Keratinocyte (primary cell): ENCODE results near the gene LMBR1L. TPM values are rescaled to one million over a fixed set of nuclear protein-coding genes. Genes with fewer than 3 reads are reported as not detected.

Experiments used
- DNase-seq: peaks from one replicate; pipeline ENCODE4 v3.0.0-alpha.2; 2011; ENCODE audit warnings: low read depth, missing footprints, low spot score
- FAIRE-seq: peaks from 2 replicates; lab custom pipeline; 2011; peaks lifted over from hg19 to GRCh38; lab: Jason Lieb, UNC
- H2AFZ ChIP-seq: 2 replicates; pipeline ENCODE4 v1.6.0; 2012; ENCODE audit warnings: low read length, control low read depth, inconsistent platforms; ENCODE audit not compliant: control insufficient read depth
- H3K27ac ChIP-seq: 2 replicates; pipeline ENCODE4 v1.5.1; 2011; ENCODE audit warnings: low read length; ENCODE audit not compliant: control insufficient read depth, insufficient read depth
- H3K27me3 ChIP-seq: 3 replicates; pipeline ENCODE4 v1.6.0; 2011; ENCODE audit warnings: low read length; ENCODE audit not compliant: control insufficient read depth, insufficient read depth; ENCODE audit errors: extremely low read depth
- H3K36me3 ChIP-seq, 2 experiments: 2 replicates in 1 of 2; 3 replicates in 1 of 2; pipeline ENCODE4 v1.5.1; 2011; ENCODE audit warnings: low read length in 2 of 2, mild to moderate bottlenecking in 1 of 2; ENCODE audit not compliant: control insufficient read depth in 2 of 2, insufficient read depth in 2 of 2; ENCODE audit errors: extremely low read depth in 1 of 2
- H3K4me1 ChIP-seq: 3 replicates; pipeline ENCODE4 v1.5.1; 2011; ENCODE audit warnings: low read length; ENCODE audit not compliant: control insufficient read depth, insufficient read depth; ENCODE audit errors: extremely low read depth
- H3K4me2 ChIP-seq: 3 replicates; pipeline ENCODE4 v1.6.0; 2011; ENCODE audit warnings: low read depth, low read length; ENCODE audit not compliant: control insufficient read depth, insufficient read depth; ENCODE audit errors: extremely low read depth
- H3K4me3 ChIP-seq, 3 experiments: fragments of 200-600 bp in 1 of 3; sonication (generic) in 1 of 3; 2 replicates in 2 of 3; 3 replicates in 1 of 3; pipeline ENCODE4 v1.5.1; 2011 to 2016; ENCODE audit warnings: low read length in 3 of 3, mild to moderate bottlenecking in 3 of 3, control low read depth in 2 of 3, inconsistent platforms in 1 of 3, low read depth in 1 of 3, mixed read lengths in 1 of 3, mixed run types in 1 of 3, moderate library complexity in 1 of 3; ENCODE audit not compliant: control insufficient read depth in 2 of 3, insufficient read depth in 2 of 3; ENCODE audit errors: extremely low read depth in 1 of 3
- H3K79me2 ChIP-seq: 2 replicates; pipeline ENCODE4 v1.6.0; 2012; ENCODE audit warnings: low read length; ENCODE audit not compliant: control insufficient read depth, insufficient read depth
- H3K9ac ChIP-seq: 3 replicates; pipeline ENCODE4 v1.6.0; 2011; ENCODE audit warnings: low read length; ENCODE audit not compliant: control insufficient read depth, insufficient read depth; ENCODE audit errors: extremely low read depth
- H3K9me1 ChIP-seq: 3 replicates; pipeline ENCODE4 v1.6.0; 2011; ENCODE audit warnings: low read length; ENCODE audit not compliant: control insufficient read depth, insufficient read depth; ENCODE audit errors: extremely low read depth
- H3K9me3 ChIP-seq: 2 replicates; pipeline ENCODE4 v1.5.1; 2012; ENCODE audit warnings: low read depth, low read length; ENCODE audit not compliant: control insufficient read depth
- H4K20me1 ChIP-seq: 3 replicates; pipeline ENCODE4 v1.6.0; 2011; ENCODE audit warnings: low read length; ENCODE audit not compliant: control insufficient read depth, insufficient read depth; ENCODE audit errors: extremely low read depth
- CTCF ChIP-seq, 3 experiments: IDR thresholded peaks in 1 of 3; conservative IDR thresholded peaks in 1 of 3; optimal IDR thresholded peaks in 1 of 3; 2 replicates in 2 of 3; 3 replicates in 1 of 3; pipeline versions ENCODE3 to v1.5.1; 2011; ENCODE audit warnings: low read length in 3 of 3, mild to moderate bottlenecking in 3 of 3, moderate library complexity in 2 of 3, control low read depth in 1 of 3, inconsistent platforms in 1 of 3; ENCODE audit not compliant: insufficient read depth in 2 of 3; ENCODE audit errors: extremely low read depth in 1 of 3
- EZH2 ChIP-seq: IDR thresholded peaks from one replicate; pipeline ENCODE4 v1.6.1; 2012; ENCODE audit warnings: inconsistent platforms, mild to moderate bottlenecking, low read length, moderate library complexity
- dilution Hi-C: fragments of 300-500 bp; cut with MboI; formaldehyde crosslinking; loops from one replicate; pipeline ENCODE4 v1.7.0; 2020; ENCODE audit warnings: low sequenced_read_pairs; ENCODE audit not compliant: extremely low pct_ligation_motif_present
- polyA plus RNA-seq, 5 experiments: library from polyadenylated mRNA; depleted of rRNA in 3 of 5; stranded (reverse) in 3 of 5; stranded (forward) in 1 of 5; unstranded in 1 of 5; fragments of >200 nt; gene quantifications; 1 replicate in 1 of 5; 2 replicates in 3 of 5; 3 replicates in 1 of 5; pipeline versions ENCODE4 v1.2.1 to v1.2.3, GENCODE V29; 2011 to 2012; ENCODE audit warnings: missing spikeins in 2 of 5, low read depth in 1 of 5, low replicate concordance in 1 of 5
- small RNA-seq, 3 experiments: library from RNA; depleted of rRNA; stranded (forward); fragments of <200 nt; gene quantifications; one replicate each; pipeline ENCODE3, GENCODE V24; 2012; ENCODE audit warnings: low read depth in 3 of 3, low replicate concordance in 1 of 3; ENCODE audit not compliant: insufficient read length in 3 of 3

The LMBR1L gene
- polyA plus RNA-seq, 1 donor (not counting 4 experiments of a cell fraction or from before 2014, with no cell fraction given), result 30.1 TPM

GRCh38 chr12:49048953-49049352, 61.7 kb downstream of the LMBR1L start:
- DNase-seq, result no peak
- H3K4me3 ChIP-seq, result no peak overlapping the region
- TF ChIP-seq CTCF (optimal IDR thresholded peaks at IDR 0.05 in 1 of 3, IDR thresholded peaks at IDR 0.05 in 1 of 3, conservative IDR thresholded peaks at IDR 0.05 in 1 of 3; ENCODE audit: extremely low read depth in 1 of 3, insufficient read depth in 2 of 3, low read length in 3 of 3) (no peak), EZH2 (no peak)
- H3K9me3 ChIP-seq, result no peaks in the 10 kb centered on the region
- peaks cover 30% of the 10 kb centered on the region for H3K79me2 ChIP-seq
- H2AFZ ChIP-seq, result no peak overlapping the region
- no peak for FAIRE-seq
- H3K27me3 ChIP-seq, result no peaks in the 10 kb centered on the region
- peaks cover 2% of the 10 kb centered on the region for H3K9me1 ChIP-seq
- H3K27ac ChIP-seq, result no peak overlapping the region
- peaks cover 75% of the 10 kb centered on the region in 2 experiments for H3K36me3 ChIP-seq
- dilution Hi-C loops, result no loop called here
- H3K4me1 ChIP-seq, result peaks cover 5% of the 10 kb centered on the region
- peaks cover 11% of the 10 kb centered on the region for H4K20me1 ChIP-seq
- no peak overlapping the region for H3K4me2 ChIP-seq
- H3K9ac ChIP-seq, result no peak overlapping the region

Small RNA genes lying within 50 kb of the gene (small RNA-seq; reads per million reads assigned to genes)
- gene RF00019, result 0 reads per million in 3 experiments

Other genes starting within 250 kb of the LMBR1L start
- 0.05 to 0.30 TPM (median 0.16 TPM) in 3 replicates for gene RND1, start 245.0 kb downstream of the LMBR1L start, polyA plus RNA-seq
- gene FKBP11, start 185.4 kb downstream of the LMBR1L start, polyA plus RNA-seq, result 9.5 to 18.4 TPM (median 18.1 TPM) in 3 replicates
- gene ARF3, start 153.4 kb downstream of the LMBR1L start, polyA plus RNA-seq, result 236 to 253 TPM (median 250 TPM) in 3 replicates
- gene WNT10B, start 139.1 kb downstream of the LMBR1L start, polyA plus RNA-seq, result 0.09 to 0.24 TPM (median 0.22 TPM) in 3 replicates
- not detected in 3 replicates for gene WNT1, start 132.5 kb downstream of the LMBR1L start, polyA plus RNA-seq
- 0.09 to 0.17 TPM (median 0.10 TPM) in 3 replicates for gene DDN, start 111.5 kb downstream of the LMBR1L start, polyA plus RNA-seq
- 105 to 125 TPM (median 123 TPM) in 3 replicates for gene PRKAG1, start 92.1 kb downstream of the LMBR1L start, polyA plus RNA-seq
- 9.3 to 12.1 TPM (median 9.8 TPM) in 3 replicates for gene KMT2D, start 50.1 kb downstream of the LMBR1L start, polyA plus RNA-seq
- gene RHEBL1, start 40.9 kb downstream of the LMBR1L start, polyA plus RNA-seq, result 0.31 to 0.63 TPM (median 0.51 TPM) in 3 replicates
- gene DHH, start 16.0 kb downstream of the LMBR1L start, polyA plus RNA-seq, result not detected in 3 replicates
- 1,122 to 2,676 TPM (median 2,055 TPM) in 3 replicates for gene TUBA1B, start 20.5 kb upstream of the LMBR1L start, polyA plus RNA-seq
- 288 to 427 TPM (median 375 TPM) in 3 replicates for gene TUBA1A, start 78.2 kb upstream of the LMBR1L start, polyA plus RNA-seq
- gene TUBA1C, start 154.2 kb upstream of the LMBR1L start, polyA plus RNA-seq, result 1,709 to 2,744 TPM (median 1,922 TPM) in 3 replicates
- gene PRPH, start 184.3 kb upstream of the LMBR1L start, polyA plus RNA-seq, result 0.05 to 0.11 TPM (median 0.08 TPM) in 3 replicates
- gene TROAP, start 212.4 kb upstream of the LMBR1L start, polyA plus RNA-seq, result 1.7 to 14.1 TPM (median 12.7 TPM) in 3 replicates
- 0.07 to 0.10 TPM (median 0.09 TPM) in 3 replicates for gene C1QL4, start 226.3 kb upstream of the LMBR1L start, polyA plus RNA-seq
- gene DNAJC22, start 236.0 kb upstream of the LMBR1L start, polyA plus RNA-seq, result 0.03 to 0.04 TPM in 2 of 3 replicates, not detected in the other